Left lung (tissue), 10 donors: ENCODE measurements around the gene ARHGAP26. TPM values are rescaled to one million over a fixed set of nuclear protein-coding genes. Genes with fewer than 3 reads are reported as not detected.
A peak's percentile ranks its signal among the peaks of the same experiment; 100 is the strongest.

ENCODE experiments used
- ATAC-seq: fragments of 200-7000 bp; cut with Tn5 transposase; one replicate; pipeline ENCODE4 v1.9.1; 2020; ENCODE audit warnings: moderate library complexity
- DNase-seq, 4 donors: peaks; one replicate each; pipeline ENCODE4 v3.0.0-alpha.2; 2013 to 2020
- H3K27ac ChIP-seq, 2 donors: fragments of 200-600 bp; sonication (generic) in 1 of 2; one replicate each; pipeline versions ENCODE4 v1.5.0 to v1.8.0; 2020 to 2021
- H3K27me3 ChIP-seq, 2 donors: fragments of 200-600 bp; sonication (generic) in 1 of 2; one replicate each; pipeline versions ENCODE4 v1.5.0 to v1.8.0; 2020 to 2021
- H3K36me3 ChIP-seq, 2 donors: fragments of 200-600 bp; sonication (generic) in 1 of 2; one replicate each; pipeline versions ENCODE4 v1.5.0 to v1.8.0; 2020 to 2021
- H3K4me1 ChIP-seq, 2 donors: fragments of 200-600 bp; one replicate each; pipeline ENCODE4 v1.8.0; 2021
- H3K4me3 ChIP-seq, 2 donors: fragments of 200-600 bp; sonication (generic) in 1 of 2; one replicate each; pipeline versions ENCODE4 v1.5.0 to v1.8.0; 2020 to 2021; ENCODE audit warnings: mild to moderate bottlenecking in 1 of 2
- H3K9me3 ChIP-seq, 2 donors: fragments of 200-600 bp; sonication (generic) in 1 of 2; one replicate each; pipeline versions ENCODE4 v1.5.0 to v1.8.0; 2020 to 2021
- CTCF ChIP-seq, 2 donors: fragments of 200-600 bp; sonication (generic) in 1 of 2; IDR thresholded peaks; one replicate each; pipeline versions ENCODE4 v1.5.0 to v1.8.0; 2021; ENCODE audit warnings: antibody characterized with exemption in 2 of 2
- intact Hi-C, 2 donors: fragments of 100-400 bp; cut with DNase I; formaldehyde crosslinking; loops; one replicate each; pipeline versions ENCODE4 v1.11.2 to v1.14.2; 2022
- polyA plus RNA-seq, 6 donors: library from polyadenylated mRNA; unstranded; fragments of 120-200 nt; gene quantifications; one replicate each; pipeline ENCODE4 v1.2.1, GENCODE V29; 2013; ENCODE audit not compliant: insufficient read length in 6 of 6
- total RNA-seq, 2 donors: library from RNA; stranded (reverse); fragmentation: NEBNext Ultra II Directional; extraction: Animal tissue kit (Norgen Biotek cat#: 25700); gene quantifications; one replicate each; pipeline ENCODE4 v1.2.1, GENCODE V29; 2021
- donor health status: DM: no; HTN: yes; CAD: no.
- donor health status: DM: no; HTN: no; CAD: no.

The ARHGAP26 gene
- total and polyA plus RNA-seq, 8 donors: 13.9 to 61.9 (median 14.9) TPM

GRCh38 chr5:143008032-143008431 lies 237.9 kb downstream of the ARHGAP26 start:
- Histone ChIP-seq H3K27me3 (no peaks in the 10 kb centered on the region), H3K4me3 (no peak overlapping the region), H3K9me3 (no peaks in the 10 kb centered on the region), H3K4me1 (peaks cover 16 to 58% of the 10 kb centered on the region in 2 donors), H3K36me3 (no peaks in the 10 kb centered on the region), H3K27ac (peak overlapping the region in 1 of 2 donors; percentile 72)
- DNase-seq: no peak
- no peak for TF ChIP-seq CTCF (IDR thresholded peaks at IDR 0.05)
- intact Hi-C loops: no loop called here
- ATAC-seq: no peak

GRCh38 chr5:143008809-143009521 lies 238.8 kb downstream of the ARHGAP26 start:
- intact Hi-C loops: no loop called here
- Histone ChIP-seq H3K9me3 (no peaks in the 10 kb centered on the region), H3K4me3 (no peak overlapping the region), H3K27me3 (no peaks in the 10 kb centered on the region), H3K4me1 (peaks cover 11 to 49% of the 10 kb centered on the region in 2 donors), H3K36me3 (peaks cover 0 to 2% of the 10 kb centered on the region in 2 donors), H3K27ac (peak overlapping the region; percentile 55 to 72)
- DNase-seq (peak in 1 of 4 donors; percentile 66), ATAC-seq (peak; percentile 70)
- TF ChIP-seq CTCF (IDR thresholded peaks at IDR 0.05): no peak

- intact Hi-C loops: no loop called here
- Histone ChIP-seq H3K27ac (no peak overlapping the region), H3K9me3 (no peaks in the 10 kb centered on the region), H3K27me3 (no peaks in the 10 kb centered on the region), H3K36me3 (peaks cover 0 to 12% of the 10 kb centered on the region in 2 donors), H3K4me3 (no peak overlapping the region), H3K4me1 (peaks cover 11 to 36% of the 10 kb centered on the region in 2 donors)
- DNase-seq (no peak), ATAC-seq (no peak)
- no peak for TF ChIP-seq CTCF (IDR thresholded peaks at IDR 0.05)
Measured at GRCh38 chr5:143010351-143010750, 240.2 kb downstream of the ARHGAP26 start.

GRCh38 chr5:143011585-143011984 lies 241.4 kb downstream of the ARHGAP26 start:
- H3K27ac ChIP-seq: no peak overlapping the region
- H3K27me3 ChIP-seq: no peaks in the 10 kb centered on the region
- no peak overlapping the region for H3K4me3 ChIP-seq
- H3K4me1 ChIP-seq: peaks cover 7 to 33% of the 10 kb centered on the region in 2 donors
- ATAC-seq (no peak), DNase-seq (no peak)
- no peak for TF ChIP-seq CTCF (IDR thresholded peaks at IDR 0.05)
- no peaks in the 10 kb centered on the region for H3K9me3 ChIP-seq
- peaks cover 0 to 18% of the 10 kb centered on the region in 2 donors for H3K36me3 ChIP-seq
- intact Hi-C loops: no loop called here

- DNase-seq (no peak), ATAC-seq (no peak)
- TF ChIP-seq CTCF (IDR thresholded peaks at IDR 0.05): no peak
- intact Hi-C loops: no loop called here
- no peak overlapping the region for H3K27ac ChIP-seq
- peaks cover 0 to 18% of the 10 kb centered on the region in 2 donors for H3K36me3 ChIP-seq
- H3K27me3 ChIP-seq: no peaks in the 10 kb centered on the region
- no peak overlapping the region for H3K4me3 ChIP-seq
- H3K4me1 ChIP-seq: peaks cover 4 to 19% of the 10 kb centered on the region in 2 donors
- no peaks in the 10 kb centered on the region for H3K9me3 ChIP-seq
Measured at GRCh38 chr5:143013176-143013891, 243.2 kb downstream of the ARHGAP26 start.
